OCI-M2 (cell line): ENCODE data around the gene MROH8.

ENCODE experiments used
- DNase-seq: peaks from one replicate; lab custom pipeline; 2025; ENCODE audit not compliant: unreplicated experiment; lab: John Stamatoyannopoulos, UW

Gene MROH8

DNA sequence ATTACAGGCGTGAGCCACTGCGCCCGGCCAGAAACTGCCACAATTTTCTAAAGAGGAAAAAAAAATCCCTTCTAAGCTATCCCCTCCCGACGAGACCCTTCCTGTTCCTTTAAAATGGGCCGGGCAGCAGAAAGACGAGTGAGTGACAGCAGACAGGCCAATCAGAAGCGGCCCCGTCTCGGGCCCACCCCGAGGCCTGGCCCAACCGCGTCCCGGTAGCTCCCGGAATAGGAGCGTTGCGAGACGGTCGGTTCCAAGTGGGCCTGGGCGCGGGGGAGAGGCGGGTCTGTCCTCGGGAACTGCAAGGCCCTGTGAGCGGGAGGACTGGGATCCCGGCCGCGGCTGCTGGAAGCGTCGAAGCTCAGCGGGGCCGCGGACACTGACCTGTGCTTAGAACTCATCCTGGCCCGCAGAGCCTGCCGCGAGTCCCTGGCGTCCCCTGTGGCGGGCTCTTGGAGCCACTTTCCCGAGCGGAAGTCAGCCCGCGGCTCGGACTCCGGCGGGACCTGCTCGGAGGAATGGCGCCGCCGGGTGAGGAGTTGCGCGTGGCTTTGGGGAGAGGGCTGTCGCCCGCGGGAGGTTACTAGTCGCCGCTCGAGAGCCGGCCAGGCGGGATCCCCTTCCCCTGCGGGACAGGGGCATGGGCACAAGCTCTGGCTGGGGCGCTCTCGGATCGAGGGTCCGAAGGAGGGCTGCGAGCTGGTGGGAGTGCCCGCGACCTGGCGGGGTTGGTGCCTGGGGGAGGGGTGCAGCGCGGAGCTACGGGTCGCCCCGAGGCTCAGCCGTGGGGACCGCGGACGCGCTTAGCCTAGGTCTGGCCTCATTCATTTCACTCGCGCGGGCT, at the start of gene MROH8, which contains the start of gene RPN2:
TSS of gene MROH8 (minus strand) at position 710 of the 844 bp plus-strand sequence.
TSS of gene RPN2 (plus strand) at position 492 of the 844 bp plus-strand sequence. CDS start at position 519, 27 bp downstream.
- DNase-seq = peak; percentile 81

DNA sequence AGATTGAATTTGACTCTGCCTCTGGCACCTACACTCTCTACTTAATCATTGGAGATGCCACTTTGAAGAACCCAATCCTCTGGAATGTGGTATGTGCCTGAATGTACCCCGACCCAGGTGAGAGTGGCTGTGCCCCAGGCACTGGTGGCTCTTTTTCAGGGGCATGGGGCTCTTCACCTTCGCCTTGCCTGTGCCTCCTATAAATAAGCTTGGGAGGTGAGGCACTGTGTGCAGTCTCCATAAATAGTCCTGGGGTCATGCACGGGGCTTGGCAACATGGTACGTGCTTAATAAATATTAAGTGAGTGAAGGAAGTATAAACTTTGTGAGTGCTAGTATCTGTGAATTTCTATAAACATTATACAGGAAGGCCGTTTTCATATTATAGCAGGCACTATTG, 49.3 kb upstream of the MROH8 start:
- no peak for DNase-seq

DNA sequence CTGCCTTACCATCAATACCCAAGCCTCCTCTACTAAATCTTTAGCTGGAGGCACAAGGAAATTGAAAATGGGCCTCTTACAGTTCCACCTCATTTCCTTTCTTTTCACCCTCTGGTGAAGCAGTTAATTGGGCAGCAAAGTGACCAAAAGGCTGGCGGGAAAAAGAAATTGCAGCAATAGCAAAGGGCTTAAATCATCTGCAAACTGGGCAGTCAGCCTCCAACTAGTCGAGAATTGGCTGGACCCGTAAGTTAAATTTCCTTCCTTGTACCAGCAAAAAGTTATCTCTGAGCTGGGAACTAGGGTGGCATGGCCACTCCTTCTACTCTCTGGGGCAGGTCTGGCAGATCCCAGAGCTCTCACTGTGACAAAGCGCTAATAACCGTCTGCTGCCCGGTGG, 48.7 kb upstream of the MROH8 start:
- DNase-seq = no peak

DNA sequence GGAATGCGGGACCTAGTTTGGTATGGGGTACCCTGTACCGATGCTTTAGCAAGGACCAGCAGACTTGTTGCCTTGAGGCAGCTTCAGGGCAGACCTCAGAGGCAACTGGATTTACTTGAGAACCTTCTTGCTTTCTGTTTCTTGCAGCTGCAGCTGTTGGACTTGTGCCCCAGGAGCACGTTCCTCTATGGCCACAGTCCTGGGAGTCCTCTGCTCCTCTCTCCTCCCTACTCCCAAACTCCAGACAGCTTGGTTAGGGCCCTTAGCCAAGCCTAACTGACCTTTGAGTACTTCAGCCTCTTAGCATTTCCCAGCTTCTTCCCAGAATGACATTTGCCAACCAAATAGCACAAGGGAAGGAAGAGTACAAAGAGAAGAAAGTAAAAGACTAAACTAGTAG, 47.5 kb upstream of the MROH8 start:
- DNase-seq = no peak

DNA sequence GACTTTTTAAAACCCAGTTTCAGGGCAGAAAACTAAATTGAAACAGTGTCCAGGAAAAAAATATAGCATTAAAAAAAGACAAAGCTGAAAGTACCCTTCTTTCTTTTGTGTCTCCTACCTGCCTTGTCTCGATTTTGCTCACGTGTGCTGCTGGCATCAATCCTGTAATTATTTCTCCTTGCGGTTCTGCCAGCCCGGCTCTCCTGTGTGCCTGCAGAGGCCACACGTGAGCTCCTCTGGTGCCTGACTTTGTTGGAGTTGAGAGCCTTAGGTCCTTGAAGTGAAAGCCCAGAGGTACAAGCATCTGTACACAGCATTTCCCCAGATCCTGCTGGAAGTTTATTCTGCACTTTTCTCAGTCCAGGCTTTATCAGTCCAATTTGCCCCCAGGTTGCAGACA, 45.8 kb upstream of the MROH8 start:
- DNase-seq = no peak

DNA sequence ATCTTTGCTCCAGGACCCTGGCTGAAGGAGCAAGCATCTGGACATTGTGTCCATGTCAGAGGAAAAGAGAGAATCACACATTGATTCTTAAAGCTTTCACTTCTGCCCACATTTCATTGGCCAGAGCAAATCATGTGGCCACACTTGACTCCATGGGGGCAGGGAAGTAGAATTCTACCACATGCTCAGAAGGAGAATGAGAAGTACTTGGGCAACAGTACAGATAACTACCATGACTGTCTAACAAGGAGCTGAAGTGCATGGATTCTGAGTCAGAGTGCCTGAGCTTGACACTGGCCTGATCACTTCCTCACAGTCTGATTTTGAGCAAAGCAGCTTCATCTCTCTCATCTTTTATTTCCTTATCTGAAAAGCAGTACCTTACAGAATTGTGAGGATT, 43.7 kb upstream of the MROH8 start:
- DNase-seq = no peak

DNA sequence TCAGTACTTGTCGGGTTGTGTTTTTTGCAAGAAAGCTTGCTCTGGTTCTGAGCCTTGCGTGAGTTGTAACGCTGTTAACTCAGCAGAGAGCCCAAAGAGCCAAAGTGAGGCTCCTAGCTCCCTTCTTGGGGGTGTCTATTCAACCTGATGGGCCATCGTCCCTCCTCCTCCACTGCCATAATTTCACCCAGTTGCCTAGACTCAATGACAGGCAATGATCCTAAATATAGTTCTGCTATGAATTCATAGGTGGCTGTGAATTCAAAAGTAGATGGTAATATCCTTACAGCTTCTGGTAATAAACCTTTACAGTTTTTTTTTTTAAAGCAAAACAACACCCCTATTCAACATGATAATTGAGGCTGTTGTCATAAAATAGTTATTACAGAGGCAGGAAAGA, 42.7 kb upstream of the MROH8 start:
- DNase-seq = no peak

DNA sequence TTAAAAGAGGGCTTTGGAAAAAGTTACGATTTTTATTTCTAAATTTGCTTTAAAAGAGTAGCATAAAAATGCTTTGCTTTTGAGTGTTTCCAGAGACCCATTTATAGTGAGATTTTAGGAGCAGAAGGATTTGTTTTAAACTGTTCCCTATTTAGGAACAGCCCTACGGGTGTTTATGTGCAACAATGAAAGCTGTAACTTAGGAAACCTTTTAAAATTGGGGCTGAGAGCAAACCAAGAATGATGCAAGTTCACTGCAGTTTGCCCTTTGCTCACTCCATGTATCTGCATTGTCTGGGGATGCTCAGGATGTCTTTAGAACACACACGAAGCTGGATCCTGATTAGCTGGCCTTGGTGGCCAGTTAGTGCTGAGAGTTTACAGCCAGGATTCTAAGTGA, 41.4 kb upstream of the MROH8 start:
- DNase-seq = no peak

DNA sequence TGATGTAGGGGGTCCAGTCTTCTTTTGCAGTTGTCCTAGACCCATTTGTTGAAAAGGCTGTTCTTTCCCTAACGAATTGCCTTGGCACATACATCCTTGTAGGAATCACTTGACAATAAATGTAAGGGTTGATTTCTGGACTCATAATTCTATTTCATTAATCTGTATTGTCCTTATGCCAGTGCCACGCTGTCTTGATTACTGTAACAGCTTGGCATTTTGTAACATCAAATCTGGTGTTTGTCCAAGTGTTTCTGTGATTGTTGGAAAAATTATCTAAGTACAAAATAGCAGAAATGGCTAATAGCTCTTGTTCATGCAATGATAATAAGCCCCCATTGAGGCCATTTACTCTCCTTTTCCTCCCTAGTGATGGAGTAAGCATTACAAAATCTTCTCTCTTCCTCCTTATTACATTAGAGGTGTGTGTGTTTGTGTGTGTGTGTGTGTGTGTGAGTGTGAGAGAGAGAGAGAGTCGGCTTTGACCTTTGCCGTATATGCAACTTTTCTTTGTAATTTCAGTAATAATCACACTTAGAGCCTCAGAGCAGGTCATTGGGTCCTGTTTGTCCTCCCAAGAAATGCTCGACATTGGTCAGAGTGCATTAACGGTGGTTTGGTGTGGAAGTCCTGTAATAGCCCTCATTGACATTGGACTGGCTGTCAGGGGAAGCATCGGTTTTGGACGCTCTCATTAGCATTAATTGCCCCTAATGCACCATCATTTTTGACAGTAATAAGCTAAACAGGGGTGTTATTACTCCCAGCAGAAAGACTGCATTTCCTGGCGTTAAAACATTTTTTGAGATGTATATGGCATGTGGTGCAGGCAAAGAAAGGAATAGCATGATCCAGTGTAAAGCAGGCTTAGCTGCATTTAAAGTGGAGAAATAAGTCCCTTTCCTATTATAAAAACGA, 40.7 kb upstream of the MROH8 start:
- DNase-seq = no peak

DNA sequence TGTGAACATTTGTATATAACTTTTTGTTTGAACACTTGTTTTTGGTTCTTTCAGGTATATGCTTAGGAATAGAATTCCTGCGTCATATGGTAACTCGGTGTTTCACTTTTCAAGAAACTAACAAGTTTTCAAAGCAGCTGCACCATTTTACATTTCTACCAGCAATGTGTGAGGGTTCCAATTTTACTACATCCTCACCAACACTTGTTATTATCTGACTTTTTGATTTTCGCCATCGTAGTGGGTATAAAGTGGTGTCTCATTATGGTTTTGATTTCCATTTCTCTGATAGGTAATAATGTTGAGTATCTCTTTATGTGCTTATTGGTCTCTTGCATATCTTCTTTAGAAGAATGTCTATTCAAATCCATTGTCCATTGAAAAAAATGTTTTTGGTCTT, 39.6 kb upstream of the MROH8 start:
- no peak for DNase-seq

DNA sequence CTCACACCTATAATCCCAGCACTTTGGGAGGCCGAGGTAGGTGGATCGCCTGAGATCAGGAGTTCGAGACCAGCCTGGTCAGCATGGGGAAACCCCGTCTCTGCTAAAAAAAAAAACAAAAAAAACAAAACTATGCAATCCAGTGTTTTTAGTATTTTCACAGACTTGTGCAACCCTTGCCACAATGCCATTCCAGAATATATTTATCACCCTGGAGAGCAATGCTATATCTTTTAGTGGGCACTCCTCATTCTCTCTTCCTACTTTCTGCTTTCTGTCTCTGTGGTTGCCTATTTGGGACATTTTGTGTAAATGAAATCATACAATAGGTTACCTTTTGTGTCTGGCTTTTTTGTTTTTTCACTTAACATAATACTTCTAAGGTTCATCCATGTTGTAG, 39.1 kb upstream of the MROH8 start:
- no peak for DNase-seq

DNA sequence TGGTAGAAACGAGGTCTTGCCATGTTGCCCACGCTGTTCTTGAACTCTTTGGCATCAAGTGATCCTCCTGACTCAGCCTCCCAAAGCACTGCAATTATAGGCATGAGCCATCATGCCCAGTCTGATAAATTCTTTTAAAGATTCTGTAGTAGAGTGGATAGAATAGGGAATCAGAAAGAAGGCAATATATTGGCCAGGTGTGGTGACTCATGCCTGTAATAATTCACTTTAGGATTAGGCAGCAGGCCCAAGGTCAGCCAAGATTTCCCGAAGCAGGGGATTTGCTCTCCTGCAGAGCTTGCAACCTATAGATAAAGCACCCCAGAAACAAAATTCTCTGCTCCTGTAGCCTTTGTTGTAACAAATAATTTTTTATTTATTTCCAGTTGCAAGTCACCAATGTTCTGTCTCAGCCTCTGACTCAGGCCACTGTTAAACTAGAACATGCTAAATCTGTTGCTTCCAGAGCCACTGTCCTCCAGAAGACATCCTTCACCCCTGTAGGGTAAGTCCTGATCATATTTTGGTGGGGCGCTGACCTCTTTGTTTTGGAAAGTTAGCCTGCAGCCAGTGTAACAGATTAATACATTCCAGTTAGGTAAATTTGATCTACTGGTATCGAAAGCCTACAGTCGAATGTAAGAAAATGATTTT, 30.4 kb upstream of the MROH8 start:
- no peak for DNase-seq

DNA sequence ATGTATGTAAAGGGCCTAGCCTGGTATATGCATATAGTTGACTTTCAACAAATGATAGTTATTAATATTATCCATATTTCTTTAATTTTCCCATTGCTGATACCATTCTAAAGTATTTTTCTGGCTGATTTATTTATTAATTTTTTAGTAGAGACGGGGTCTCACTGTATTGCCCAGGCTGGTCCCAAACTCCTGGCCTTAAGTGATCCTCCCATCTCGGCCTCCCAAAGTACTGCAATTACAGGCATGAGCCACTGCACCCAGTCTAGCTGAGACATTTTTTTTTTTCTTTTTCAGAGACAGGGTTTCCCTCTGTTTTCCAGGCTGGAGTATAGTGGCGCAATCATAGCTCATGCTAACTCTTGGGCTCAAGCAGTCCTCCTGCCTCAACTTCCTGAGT, 29.8 kb upstream of the MROH8 start:
- no peak for DNase-seq

DNA sequence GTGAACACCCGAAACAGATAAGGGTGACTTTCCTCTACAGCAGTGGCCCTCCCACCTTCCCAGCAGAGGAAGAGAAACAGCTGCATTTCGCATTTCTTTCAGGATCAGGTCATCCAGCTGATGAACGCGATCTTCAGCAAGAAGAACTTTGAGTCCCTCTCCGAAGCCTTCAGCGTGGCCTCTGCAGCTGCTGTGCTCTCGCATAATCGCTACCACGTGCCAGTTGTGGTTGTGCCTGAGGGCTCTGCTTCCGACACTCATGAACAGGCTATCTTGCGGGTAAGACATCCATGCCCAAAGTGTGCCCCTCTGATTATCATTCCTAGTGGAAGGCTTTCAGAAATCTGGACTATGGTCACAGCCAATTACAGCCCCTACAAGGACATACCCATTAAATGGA, 27.8 kb upstream of the MROH8 start:
- no peak for DNase-seq

DNA sequence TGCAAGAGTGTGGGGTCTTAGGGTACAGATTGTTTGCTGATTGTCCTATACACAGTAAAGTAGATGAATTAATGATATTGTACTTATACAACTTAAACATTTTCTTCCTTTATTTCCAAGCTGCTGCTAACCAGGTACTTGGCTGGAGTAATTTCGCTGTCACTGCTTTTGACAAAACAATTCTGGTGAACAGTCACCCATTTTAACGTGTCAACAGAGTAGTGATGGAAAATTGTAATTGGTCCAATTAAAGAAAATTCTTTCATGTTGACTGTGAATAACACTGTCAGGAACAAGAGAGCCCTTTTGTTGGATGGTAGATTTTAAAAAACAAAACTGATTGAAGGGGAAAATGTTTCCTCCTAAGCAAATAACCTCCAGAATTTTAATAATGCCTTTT, 26.4 kb upstream of the MROH8 start:
- DNase-seq = no peak

DNA sequence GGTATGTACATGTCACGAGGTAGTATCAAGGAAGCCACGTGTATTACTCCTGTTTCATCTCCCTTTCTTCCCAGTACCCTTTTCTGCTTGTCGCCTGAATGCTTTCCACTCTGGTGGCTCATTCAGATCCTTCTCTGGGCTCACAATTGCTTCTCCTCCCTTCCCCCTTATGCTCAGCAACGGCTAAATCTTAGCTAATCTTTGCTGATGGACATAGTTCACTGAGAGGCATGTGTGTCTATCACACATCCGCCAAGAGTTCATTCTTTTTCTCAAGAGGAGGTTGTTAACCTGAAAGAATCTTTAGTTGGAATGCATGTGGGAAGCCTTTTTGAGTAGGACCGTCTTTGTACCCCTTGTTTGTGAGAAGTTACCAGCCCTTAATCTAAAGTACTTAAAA, 25.8 kb upstream of the MROH8 start:
- no peak for DNase-seq

DNA sequence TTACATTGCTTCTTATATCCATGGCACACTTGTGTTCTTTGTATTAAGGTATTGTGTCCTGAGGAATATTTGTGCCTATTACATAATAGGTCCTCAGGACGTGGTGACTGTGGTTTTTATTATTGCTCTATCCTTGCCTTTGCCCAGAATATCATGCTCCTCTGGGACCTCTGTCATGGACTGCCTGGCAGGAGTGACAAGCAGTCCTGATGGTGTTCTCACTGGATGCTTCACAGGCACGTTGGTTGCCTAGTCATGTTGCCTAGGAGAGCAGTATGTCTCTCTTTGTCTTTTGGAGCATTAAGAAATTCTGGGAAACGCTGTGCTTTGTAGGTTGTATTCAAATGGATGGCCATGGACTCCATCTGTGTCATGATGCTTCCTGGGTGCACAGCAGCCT, 24.7 kb upstream of the MROH8 start:
- DNase-seq = no peak

DNA sequence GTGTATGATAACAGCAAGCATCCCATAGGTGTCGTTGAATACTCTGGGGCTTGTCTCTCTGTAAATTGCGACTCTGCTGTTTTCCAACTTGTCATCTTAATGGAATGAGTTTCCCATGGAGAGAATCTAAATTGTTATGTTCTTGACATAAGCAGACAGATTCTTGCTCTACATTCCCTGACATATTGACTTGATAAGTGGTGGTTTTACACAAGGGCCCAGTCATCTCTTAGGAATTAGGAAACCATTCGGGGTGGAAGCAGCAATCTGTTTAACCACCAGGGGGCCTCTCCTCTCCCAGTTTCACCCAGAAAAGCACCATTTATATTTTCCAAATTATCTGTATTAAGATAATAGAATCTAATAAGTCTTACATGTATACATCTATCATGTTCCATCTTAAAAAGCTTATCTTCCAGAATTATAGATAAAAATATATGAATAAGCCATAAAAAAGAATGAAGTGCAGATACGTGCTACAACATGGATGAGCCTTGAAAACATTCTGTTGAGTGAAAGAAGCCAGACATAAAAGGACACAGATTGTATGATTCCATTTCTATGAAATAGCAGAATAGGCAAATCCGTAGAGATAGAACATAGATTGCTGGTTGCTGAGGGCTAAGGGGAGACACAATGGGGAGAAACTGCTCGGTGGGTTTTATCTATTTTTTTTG, 23.1 kb upstream of the MROH8 start:
- DNase-seq = no peak

DNA sequence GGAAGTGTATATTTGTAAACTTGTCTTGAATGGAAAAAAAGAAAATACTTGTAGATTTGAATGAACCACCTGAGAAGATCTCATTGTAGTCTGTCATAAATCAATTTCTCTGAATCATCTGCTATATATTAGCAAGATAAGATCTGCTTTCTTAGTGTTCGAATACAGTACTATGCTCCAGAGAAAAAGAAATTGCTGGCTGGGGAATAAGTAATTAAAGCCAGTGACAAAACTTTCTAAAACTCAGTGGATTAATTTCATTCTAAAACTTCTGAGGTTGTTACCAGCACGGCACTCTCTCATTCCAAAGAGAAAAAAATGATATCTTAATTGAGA, 22.4 kb upstream of the MROH8 start:
- no peak for DNase-seq

DNA sequence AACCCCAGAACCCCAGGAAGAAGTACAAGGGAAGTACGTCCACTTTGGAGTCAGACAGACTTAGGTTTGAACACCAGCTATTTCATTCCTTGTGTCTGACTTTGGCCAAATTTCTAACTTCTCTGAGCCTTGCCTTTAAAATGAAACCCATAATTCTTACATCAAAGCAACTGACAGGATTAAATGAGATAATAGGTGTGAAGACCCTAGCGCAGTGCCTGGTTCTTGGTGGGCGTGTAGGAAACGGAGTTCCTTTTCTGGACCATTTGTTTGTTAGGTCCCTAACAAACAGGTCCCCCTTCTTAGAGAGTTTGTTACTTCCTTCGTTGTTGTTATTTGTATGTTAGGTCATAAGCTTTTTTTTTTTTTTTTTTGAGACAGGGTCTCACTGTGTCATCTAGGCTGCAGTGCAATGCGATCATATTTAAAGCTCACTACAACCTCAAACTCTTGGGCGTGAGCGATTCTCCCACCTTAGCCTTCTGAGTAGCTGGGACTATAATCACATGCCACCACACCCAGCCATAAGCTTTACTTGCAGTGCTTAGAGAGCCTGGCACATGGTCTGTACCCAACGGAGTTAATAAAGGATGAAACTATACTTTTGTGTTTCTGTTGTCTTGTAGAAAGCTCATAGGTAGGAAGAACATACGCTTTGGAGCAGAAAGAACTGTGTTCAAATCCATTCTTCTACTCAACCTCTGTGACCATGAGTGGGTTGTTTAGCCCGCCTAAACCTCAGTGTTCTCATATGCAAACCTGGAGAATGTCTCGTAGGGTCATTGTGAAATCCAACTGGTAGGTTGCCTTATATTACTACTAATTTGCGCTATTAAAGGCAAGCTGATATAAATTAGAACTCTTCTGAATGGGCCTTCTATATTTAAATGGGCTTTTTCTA, 21.8 kb upstream of the MROH8 start:
- no peak for DNase-seq
